Choroid plexus epithelial cell (primary cell): ENCODE data around the gene ORAI3.
A peak's percentile ranks its signal among the peaks of the same experiment; 100 is the strongest.

Experiments used
- DNase-seq: peaks from one replicate; pipeline ENCODE4 v3.0.0-alpha.2; 2010; ENCODE audit warnings: low read depth
- H3K4me3 ChIP-seq: 2 replicates; pipeline ENCODE4 v1.5.1; 2011; ENCODE audit warnings: low read depth, mild to moderate bottlenecking, control low read depth, low read length, moderate library complexity
- CTCF ChIP-seq: conservative IDR thresholded peaks from 2 replicates; pipeline ENCODE4 v1.5.1; 2011; ENCODE audit warnings: low read depth, mild to moderate bottlenecking, control low read depth, inconsistent platforms, low read length, moderate library complexity

ORAI3 gene

GRCh38 chr16:30941600-30942425 lies 7.1 kb upstream of the ORAI3 start:
- peak; percentile 80 for DNase-seq
- H3K4me3 ChIP-seq, result no peak overlapping the region
- TF ChIP-seq CTCF, result peak; percentile 90

GRCh38 chr16:30942426-30942806 lies 6.5 kb upstream of the ORAI3 start:
- TF ChIP-seq CTCF, result no peak
- DNase-seq, result no peak
- H3K4me3 ChIP-seq, result no peak overlapping the region

- H3K4me3 ChIP-seq, result no peak overlapping the region
- TF ChIP-seq CTCF, result no peak
- DNase-seq, result no peak
Observed at GRCh38 chr16:30944352-30944751, 4.5 kb upstream of the ORAI3 start.

GRCh38 chr16:30946671-30947540 lies 2.0 kb upstream of the ORAI3 start:
- no peak for DNase-seq

GRCh38 chr16:30947541-30947858 lies 1.4 kb upstream of the ORAI3 start:
- TF ChIP-seq CTCF, result no peak
- no peak for DNase-seq
- no peak overlapping the region for H3K4me3 ChIP-seq

More at GRCh38 chr16:30946671-30947540, 2.0 kb upstream of the ORAI3 start:
- TF ChIP-seq CTCF, result no peak
- no peak overlapping the region for H3K4me3 ChIP-seq

GRCh38 chr16:30947859-30948666 lies 805 bp upstream of the ORAI3 start:
- no peak for TF ChIP-seq CTCF
- peak; percentile 99 for DNase-seq
- peak overlapping the region; percentile 77 for H3K4me3 ChIP-seq
